SJSA1 (cell line): ENCODE results near the gene RETREG1. TPM values are rescaled to one million over a fixed set of nuclear protein-coding genes. Genes with fewer than 3 reads are reported as not detected.
A peak's percentile ranks its signal among the peaks of the same experiment; 100 is the strongest.
"Not testable (repeated sequence)": the region's sequence is repeated elsewhere in the genome, so short reads cannot be mapped to it uniquely, and the experiment has no call there.

Source experiments
- DNase-seq, 2 experiments: peaks; one replicate each; pipeline ENCODE4 v3.0.0-alpha.2; 2015 to 2020; ENCODE audit warnings: low spot score in 2 of 2, low read depth in 1 of 2
- H3K27ac ChIP-seq: fragments of 250-450 bp; sonication (Bioruptor Pico); 2 replicates; pipeline ENCODE4 v1.5.1; 2020; ENCODE audit warnings: mild to moderate bottlenecking, moderate library complexity
- H3K27me3 ChIP-seq: fragments of 250-450 bp; sonication (Bioruptor Pico); replicated peaks from 2 replicates; pipeline ENCODE4 v1.5.1; 2020; ENCODE audit warnings: mild to moderate bottlenecking, moderate library complexity
- H3K36me3 ChIP-seq: fragments of 250-450 bp; sonication (Bioruptor Pico); 2 replicates; pipeline ENCODE4 v1.5.1; 2020; ENCODE audit warnings: mild to moderate bottlenecking
- H3K4me1 ChIP-seq: fragments of 250-450 bp; sonication (Bioruptor Pico); replicated peaks from 2 replicates; pipeline ENCODE4 v1.6.1; 2021; ENCODE audit warnings: mild to moderate bottlenecking
- H3K4me3 ChIP-seq: fragments of 250-450 bp; sonication (Bioruptor Pico); 2 replicates; pipeline ENCODE4 v1.5.1; 2020; ENCODE audit warnings: mild to moderate bottlenecking
- H3K9me3 ChIP-seq: fragments of 250-450 bp; sonication (Bioruptor Pico); replicated peaks from 2 replicates; pipeline ENCODE4 v1.5.1; 2020; ENCODE audit warnings: mild to moderate bottlenecking
- total RNA-seq: library from RNA; depleted of rRNA; stranded (reverse); fragments of >200 nt; shearing (Covaris generic); gene quantifications from 2 replicates; pipeline ENCODE4 v1.2.3, GENCODE V29; 2014; rRNA removed

Gene RETREG1, protein sequence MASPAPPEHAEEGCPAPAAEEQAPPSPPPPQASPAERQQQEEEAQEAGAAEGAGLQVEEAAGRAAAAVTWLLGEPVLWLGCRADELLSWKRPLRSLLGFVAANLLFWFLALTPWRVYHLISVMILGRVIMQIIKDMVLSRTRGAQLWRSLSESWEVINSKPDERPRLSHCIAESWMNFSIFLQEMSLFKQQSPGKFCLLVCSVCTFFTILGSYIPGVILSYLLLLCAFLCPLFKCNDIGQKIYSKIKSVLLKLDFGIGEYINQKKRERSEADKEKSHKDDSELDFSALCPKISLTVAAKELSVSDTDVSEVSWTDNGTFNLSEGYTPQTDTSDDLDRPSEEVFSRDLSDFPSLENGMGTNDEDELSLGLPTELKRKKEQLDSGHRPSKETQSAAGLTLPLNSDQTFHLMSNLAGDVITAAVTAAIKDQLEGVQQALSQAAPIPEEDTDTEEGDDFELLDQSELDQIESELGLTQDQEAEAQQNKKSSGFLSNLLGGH
- 0.26 and 1.7 TPM in 2 replicates for total RNA-seq

DNA sequence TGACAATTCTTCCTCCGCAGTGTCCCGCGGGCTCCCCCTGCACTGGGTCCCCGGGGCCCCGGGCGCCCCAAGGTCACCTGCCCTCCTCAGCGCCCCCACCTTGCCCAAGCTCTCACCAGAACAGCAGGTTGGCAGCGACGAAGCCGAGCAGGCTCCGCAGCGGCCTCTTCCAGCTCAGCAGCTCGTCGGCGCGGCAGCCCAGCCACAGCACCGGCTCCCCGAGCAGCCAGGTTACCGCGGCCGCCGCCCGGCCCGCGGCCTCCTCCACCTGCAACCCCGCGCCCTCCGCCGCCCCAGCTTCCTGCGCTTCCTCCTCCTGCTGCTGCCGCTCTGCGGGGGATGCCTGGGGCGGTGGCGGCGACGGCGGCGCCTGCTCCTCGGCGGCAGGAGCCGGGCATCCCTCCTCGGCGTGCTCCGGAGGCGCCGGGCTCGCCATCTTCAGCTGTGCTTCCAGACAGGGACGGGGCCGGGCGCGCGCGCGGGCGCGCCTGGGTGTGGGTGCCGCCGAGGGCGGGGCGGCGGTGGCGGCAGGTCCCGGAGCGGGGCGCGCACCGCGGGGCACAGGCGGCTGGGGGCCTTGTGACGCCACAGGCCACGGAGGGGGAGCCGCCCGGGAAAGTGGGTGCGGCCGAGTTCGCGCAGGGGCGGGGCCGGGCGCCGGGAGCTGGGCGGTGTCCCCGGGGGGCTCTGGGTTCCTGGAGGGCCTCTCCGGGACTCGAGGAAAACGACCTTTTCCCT lies at the start of gene RETREG1:
TSS of gene RETREG1 (minus strand) at position 462 of the 738 bp plus-strand sequence. CDS start at position 436, 26 bp downstream.
- no peak for DNase-seq
- no peak within 1 kb of the TSS for H3K27ac ChIP-seq

DNA sequence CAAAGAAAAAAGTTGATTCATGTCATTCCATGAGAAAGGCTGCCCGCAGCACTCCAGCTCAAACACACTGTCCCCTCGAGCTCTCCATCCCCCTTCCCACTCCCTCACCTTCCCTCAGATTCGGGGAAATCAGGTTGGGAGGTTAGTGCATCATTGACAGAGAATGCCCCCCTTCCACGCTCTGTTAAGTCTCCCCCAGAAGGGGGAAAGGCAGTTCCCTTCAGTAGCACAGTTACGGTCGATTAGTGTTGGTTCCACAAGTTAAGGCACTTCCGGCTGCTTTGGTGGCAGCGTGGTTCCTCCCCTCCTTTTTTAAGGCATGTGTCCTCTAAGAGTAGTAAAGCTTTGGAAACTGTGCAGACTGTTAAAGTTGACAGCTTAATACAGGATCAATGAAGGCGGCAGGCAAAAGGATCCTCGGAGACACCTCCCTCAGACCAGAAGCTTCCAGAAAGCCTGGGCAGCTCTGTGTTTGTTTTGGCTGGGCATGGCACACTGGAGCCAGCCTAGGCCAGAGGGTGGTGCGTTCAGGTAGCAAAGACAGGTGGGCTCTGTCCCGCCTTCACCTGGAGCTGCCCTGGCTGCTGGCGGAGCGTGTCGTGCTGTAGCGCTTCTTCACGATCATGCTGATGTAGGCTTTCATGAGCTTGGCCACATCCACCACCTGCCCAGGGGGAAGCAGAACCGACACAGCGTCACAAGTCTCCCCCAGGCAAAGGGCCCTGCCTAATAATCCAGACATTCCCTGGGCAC lies 49.5 kb upstream of the RETREG1 start:
- no peak for DNase-seq
- Histone ChIP-seq H3K27ac (no peak overlapping the region), H3K4me1 (no peaks in the 10 kb centered on the region), H3K4me3 (no peak overlapping the region), H3K9me3 (no peaks in the 10 kb centered on the region), H3K27me3 (no peaks in the 10 kb centered on the region), H3K36me3 (peaks cover 77% of the 10 kb centered on the region)

More for the DNA sequence above, at the start of gene RETREG1:
- Histone ChIP-seq H3K27me3 (peaks cover 54% of the 10 kb centered on the region), H3K4me3 (peak within 1 kb of the TSS; percentile 44), H3K36me3 (no peaks in the 10 kb centered on the region), H3K9me3 (no peaks in the 10 kb centered on the region), H3K4me1 (peaks cover 13% of the 10 kb centered on the region)

DNA sequence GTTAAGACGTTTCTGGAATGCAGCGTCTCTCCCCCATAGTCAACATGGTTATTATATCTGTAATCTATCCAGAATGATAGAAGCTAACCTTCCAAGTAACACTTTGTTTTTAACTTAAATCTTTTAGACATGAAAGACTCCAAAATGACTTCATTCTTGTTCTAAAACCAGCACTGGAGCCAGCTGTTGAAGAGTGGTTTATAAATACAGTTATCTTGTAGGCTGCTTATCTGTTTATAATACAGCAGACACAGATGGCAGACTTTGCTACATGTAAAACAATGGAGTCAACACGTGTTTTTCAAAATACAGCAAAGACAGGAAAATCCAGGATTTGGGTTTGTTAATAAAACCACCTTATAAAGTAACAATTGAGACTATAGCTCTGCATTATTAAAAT lies 48.8 kb upstream of the RETREG1 start:
- DNase-seq = no peak
- Histone ChIP-seq H3K36me3 (peaks cover 70% of the 10 kb centered on the region), H3K4me1 (no peaks in the 10 kb centered on the region), H3K4me3 (no peak overlapping the region), H3K9me3 (no peaks in the 10 kb centered on the region), H3K27ac (no peak overlapping the region), H3K27me3 (no peaks in the 10 kb centered on the region)

DNA sequence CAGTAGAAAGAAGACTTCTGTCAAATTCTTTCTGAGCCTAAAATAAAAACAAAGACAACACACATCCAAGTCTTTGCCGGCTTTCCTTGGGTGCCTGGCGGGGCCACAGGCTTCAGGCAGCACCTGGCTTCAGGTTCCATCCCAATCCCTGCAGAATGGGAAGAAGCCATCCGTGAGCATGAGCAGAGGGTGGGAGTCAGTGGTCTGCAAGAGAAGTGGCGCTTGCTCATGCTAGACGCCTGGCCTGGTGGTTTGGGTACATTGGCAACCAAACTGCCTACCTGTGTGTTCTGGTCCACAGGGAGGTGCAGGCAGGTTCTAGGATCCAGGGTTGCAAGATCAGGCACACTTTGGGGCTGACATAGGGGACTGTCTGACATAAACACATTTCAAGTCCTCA lies 47.6 kb upstream of the RETREG1 start:
- Histone ChIP-seq H3K36me3 (peaks cover 58% of the 10 kb centered on the region), H3K9me3 (no peaks in the 10 kb centered on the region), H3K4me3 (no peak overlapping the region), H3K4me1 (no peaks in the 10 kb centered on the region), H3K27me3 (no peaks in the 10 kb centered on the region), H3K27ac (no peak overlapping the region)
- no peak for DNase-seq

DNA sequence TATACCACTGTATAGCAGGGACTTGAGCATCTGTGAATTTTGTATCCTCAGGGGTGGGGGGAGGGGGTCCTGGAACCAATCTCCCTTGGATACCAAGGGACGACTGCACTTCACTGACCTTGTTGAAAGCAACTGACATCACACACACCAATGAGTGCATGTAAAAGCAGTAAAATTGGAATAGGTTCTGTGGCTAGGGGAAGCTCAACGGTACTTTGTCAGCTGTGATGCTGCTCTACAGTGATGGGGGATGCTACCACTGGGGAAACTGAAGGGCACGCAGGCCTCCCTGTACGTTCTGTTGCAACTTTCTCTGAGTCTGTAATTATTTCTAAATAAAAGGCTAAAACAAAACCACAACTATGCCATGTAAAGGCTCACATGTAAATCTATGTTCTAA lies 47.0 kb upstream of the RETREG1 start:
- H3K4me1 ChIP-seq = no peaks in the 10 kb centered on the region
- no peaks in the 10 kb centered on the region for H3K9me3 ChIP-seq
- DNase-seq = no peak
- H3K4me3 ChIP-seq = no peak overlapping the region
- no peaks in the 10 kb centered on the region for H3K27me3 ChIP-seq
- no peak overlapping the region for H3K27ac ChIP-seq
- H3K36me3 ChIP-seq = peaks cover 53% of the 10 kb centered on the region

DNA sequence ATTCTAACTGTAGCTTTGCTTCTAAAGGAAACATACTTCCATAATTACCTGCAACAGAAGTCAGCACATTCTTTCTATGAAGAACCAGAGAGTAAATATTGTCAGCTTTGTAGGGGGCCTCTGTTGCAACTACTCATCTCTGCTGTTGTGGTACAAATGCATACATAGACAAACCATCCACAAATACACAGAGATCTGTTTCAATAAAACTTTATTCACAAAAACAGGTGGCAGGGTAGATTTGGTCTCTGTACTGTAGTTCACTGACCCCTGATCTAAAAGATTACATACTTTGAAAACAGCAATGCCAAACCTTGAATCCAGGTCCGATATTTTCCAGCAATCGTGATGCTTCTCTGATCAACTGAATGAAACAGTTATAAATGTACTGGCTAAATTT lies 44.9 kb upstream of the RETREG1 start:
- Histone ChIP-seq H3K27me3 (0 out of 2 replicates have a peak, but pooled peaks cover 3% of the 10 kb centered on the region), H3K4me1 (no peaks in the 10 kb centered on the region), H3K9me3 (no peaks in the 10 kb centered on the region), H3K4me3 (no peak overlapping the region), H3K27ac (no peak overlapping the region), H3K36me3 (peaks cover 32% of the 10 kb centered on the region)
- DNase-seq = no peak

DNA sequence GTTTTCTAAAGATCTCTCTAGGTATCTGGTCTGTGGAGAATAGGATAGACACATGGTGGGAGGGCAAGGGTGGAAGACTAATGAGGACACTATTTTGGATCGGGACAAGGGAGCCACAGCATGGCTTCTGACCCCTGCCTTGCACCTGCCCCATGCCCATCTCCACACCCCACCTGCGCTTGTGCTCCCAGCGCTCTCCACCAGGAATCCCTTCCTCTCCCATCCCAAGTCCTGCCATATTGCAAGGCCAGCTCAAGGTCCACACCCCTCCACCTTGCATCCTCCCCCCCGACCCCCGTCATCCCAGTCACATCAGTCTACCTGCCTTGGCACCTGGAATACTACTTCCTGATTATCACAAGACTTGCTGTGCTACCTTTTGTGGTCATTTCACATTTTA lies 44.2 kb upstream of the RETREG1 start:
- no peaks in the 10 kb centered on the region for H3K4me1 ChIP-seq
- H3K9me3 ChIP-seq = no peaks in the 10 kb centered on the region
- DNase-seq = no peak
- no peak overlapping the region for H3K27ac ChIP-seq
- H3K4me3 ChIP-seq = no peak overlapping the region
- 0 out of 2 replicates have a peak, but pooled peaks cover 3% of the 10 kb centered on the region for H3K27me3 ChIP-seq
- H3K36me3 ChIP-seq = peaks cover 28% of the 10 kb centered on the region

DNA sequence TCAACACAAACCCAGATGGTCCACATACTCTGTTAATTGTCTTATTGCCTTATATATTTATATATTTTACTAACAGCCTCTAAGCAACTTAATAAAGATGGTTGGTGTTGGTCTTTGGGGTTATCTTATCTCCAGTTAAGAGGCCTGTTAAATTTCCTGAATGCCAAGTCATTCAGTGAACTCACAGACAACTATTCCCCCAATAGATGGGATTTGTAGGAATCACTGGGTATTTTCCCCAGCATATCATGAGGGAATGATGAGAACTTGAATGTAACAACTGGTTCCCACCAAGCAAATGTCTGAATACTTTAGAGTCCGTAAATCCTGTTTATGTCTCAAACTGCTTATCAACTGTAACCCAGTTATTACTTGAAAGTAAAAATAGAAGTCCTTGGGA lies 42.7 kb upstream of the RETREG1 start:
- no peaks in the 10 kb centered on the region for H3K4me1 ChIP-seq
- H3K4me3 ChIP-seq = no peak overlapping the region
- no peak for DNase-seq
- no peaks in the 10 kb centered on the region for H3K9me3 ChIP-seq
- H3K27ac ChIP-seq = no peak overlapping the region
- peaks cover 15% of the 10 kb centered on the region for H3K36me3 ChIP-seq
- H3K27me3 ChIP-seq = 0 out of 2 replicates have a peak, but pooled peaks cover 3% of the 10 kb centered on the region

DNA sequence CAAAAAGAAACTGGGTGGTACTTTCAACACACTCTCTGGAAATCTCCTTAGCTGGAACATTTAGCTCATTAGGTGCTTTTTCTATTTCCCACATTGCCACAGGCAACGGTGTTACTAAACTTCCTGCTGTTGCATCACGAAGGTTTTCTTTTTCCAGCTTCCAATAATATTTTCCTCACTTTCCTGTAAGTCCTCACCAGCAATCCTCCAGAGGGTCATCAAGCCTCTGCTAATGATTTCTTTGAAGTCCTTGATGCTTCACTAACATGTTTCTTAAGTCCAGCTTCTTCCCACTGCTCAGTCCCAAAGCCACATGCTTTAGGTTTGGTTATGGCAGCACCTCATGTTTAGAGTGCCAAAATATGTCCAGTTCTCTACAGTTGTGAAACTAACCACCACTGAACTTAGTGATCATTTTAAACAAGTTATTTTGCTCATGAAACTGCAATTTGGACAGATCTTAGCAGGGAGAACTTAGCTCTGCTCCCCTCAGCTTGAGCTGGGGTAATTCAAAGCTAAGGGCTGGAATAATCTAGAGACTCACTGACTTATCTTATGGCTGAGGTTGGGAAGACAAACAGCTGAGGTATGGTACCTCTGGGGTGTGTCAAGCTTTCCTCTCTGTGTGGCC lies 39.9 kb upstream of the RETREG1 start:
- H3K4me1 ChIP-seq = no peaks in the 10 kb centered on the region
- no peaks in the 10 kb centered on the region for H3K36me3 ChIP-seq
- no peak for DNase-seq
- H3K27ac ChIP-seq = no peak overlapping the region
- H3K4me3 ChIP-seq = no peak overlapping the region
- no peaks in the 10 kb centered on the region for H3K9me3 ChIP-seq
- H3K27me3 ChIP-seq = 0 out of 2 replicates have a peak, but pooled peaks cover 3% of the 10 kb centered on the region

DNA sequence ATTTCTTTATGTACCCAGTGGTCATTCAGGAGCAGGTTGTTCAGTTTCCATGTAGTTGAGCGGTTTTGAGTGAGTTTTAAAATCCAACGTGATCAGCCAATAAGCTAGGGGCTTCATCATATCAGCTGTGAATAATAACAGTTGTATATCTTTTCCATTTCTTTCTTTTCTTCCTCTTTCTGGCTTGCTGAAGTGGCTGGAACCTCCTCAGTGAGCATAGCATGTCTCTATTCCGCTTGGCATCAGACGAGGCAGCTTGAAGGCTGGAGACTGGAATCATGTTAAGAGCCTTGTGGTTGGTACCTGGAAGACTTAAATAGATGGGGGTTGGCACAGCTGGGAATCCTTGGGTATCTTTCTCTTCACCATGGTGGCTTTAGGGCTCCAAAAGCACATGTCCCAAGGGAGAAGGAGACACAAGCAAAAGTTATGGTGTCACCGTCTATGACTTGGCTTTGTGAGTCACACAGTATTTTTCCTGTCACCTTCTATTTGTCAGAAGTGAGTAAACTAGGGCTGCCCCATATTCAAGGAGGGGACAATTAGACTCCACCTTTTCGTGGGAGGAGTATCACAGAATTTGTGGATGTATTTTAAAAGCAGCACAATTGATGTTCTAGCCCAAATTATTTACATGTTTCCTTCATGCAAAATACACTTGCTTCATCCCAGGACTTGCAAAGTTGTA lies 38.0 kb upstream of the RETREG1 start:
- Histone ChIP-seq H3K27me3 (0 out of 2 replicates have a peak, but pooled peaks cover 3% of the 10 kb centered on the region), H3K9me3 (no peaks in the 10 kb centered on the region), H3K27ac (no peak overlapping the region), H3K4me1 (no peaks in the 10 kb centered on the region), H3K4me3 (no peak overlapping the region), H3K36me3 (no peaks in the 10 kb centered on the region)
- no peak for DNase-seq

DNA sequence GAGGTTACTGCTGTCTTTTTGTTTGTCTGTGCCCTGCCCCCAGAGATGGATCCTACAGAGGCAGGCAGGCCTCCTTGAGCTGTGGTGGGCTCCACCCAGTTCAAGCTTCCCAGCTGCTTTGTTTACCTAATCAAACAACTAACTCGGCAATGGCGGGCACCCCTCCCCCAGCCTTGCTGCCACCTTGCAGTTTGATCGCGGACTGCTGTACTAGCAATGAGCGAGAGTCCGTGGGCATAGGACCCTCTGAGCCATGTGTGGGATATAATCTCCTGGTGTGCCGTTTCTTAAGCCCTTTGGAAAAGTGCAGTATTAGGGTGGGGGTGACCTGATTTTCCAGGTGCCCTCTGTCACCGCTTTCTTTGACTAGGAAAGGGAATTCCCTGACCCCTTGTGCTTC lies 31.9 kb upstream of the RETREG1 start:
- H3K36me3 ChIP-seq, H3K27ac ChIP-seq, H3K9me3 ChIP-seq, H3K4me1 ChIP-seq, H3K27me3 ChIP-seq, H3K4me3 ChIP-seq, DNase-seq: not testable (repeated sequence)

DNA sequence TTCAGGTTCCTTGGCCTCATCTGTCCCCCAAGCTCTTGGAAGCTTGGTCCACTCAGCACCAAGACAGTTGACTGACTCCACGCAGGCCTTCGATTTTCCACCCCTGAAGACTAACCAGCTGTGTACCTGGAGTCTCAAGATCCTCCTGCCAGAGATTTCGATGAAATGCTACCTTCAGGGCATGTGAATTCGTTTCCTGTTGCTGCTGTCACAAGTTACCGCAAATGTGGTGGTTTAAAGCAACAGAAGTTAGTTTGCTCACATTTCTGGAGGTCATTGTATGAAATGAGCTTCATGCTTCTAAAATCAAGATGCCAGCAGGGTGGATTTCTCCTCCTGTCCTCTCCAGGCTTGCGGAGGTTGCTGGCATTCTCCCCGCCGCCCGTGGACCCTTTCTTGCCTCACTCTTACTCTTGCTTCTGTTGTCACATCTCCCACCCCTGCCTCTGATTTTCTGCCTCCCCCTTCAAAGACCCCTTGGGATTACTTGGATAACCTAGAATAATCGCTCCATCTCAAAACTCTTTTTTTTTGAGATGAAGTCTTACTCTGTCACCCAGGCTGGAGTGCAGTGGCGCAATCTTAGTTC lies 27.6 kb upstream of the RETREG1 start:
- no peak for DNase-seq
- Histone ChIP-seq H3K27me3 (peaks cover 11% of the 10 kb centered on the region), H3K27ac (no peak overlapping the region), H3K4me3 (no peak overlapping the region), H3K36me3 (no peaks in the 10 kb centered on the region), H3K9me3 (0 out of 2 replicates have a peak, but pooled peaks cover 7% of the 10 kb centered on the region), H3K4me1 (no peaks in the 10 kb centered on the region)
